ENCODE results near the gene NXPH3. TPM values are rescaled to one million over a fixed set of nuclear protein-coding genes. Genes with fewer than 3 reads are reported as not detected.

The NXPH3 gene
- total RNA-seq, 8 experiments from 2014 or later, result 0.16 to 1.3 (median 0.39) TPM

- no peak overlapping the region for H3K27ac ChIP-seq
- peaks cover 0 to 4% of the 10 kb centered on the region in 2 donors for H3K4me1 ChIP-seq (replicated peaks in 1 of 2)
- no peak overlapping the region for H3K4me3 ChIP-seq
- in situ Hi-C loops (cut with MboI; ENCODE audit: low pct_unique_long_range_greater_than_20kb in 2 of 9, low sequenced_read_pairs in 9 of 9, unreplicated experiment in 9 of 9), result loop anchor here (5.0 to 25.0 kb wide), 11 partner anchors 112 to 439 kb away; partner anchors contain the start of genes DLX3 (in 5 of the 9), PHB1 (in 3 of the 9) and TAC4 (in 1 of the 9)
- ATAC-seq (replicated peaks in 6 of 8), result no peak
- 40 to 83% (median 80%) methylated on average over 1 of the region's 6 CpGs; no CpG with 5 or more reads in 6 of the 10 experiments for WGBS, 10 experiments
Observed at GRCh38 chr17:49572806-49573420, 2.8 kb upstream of the NXPH3 start.

DNA sequence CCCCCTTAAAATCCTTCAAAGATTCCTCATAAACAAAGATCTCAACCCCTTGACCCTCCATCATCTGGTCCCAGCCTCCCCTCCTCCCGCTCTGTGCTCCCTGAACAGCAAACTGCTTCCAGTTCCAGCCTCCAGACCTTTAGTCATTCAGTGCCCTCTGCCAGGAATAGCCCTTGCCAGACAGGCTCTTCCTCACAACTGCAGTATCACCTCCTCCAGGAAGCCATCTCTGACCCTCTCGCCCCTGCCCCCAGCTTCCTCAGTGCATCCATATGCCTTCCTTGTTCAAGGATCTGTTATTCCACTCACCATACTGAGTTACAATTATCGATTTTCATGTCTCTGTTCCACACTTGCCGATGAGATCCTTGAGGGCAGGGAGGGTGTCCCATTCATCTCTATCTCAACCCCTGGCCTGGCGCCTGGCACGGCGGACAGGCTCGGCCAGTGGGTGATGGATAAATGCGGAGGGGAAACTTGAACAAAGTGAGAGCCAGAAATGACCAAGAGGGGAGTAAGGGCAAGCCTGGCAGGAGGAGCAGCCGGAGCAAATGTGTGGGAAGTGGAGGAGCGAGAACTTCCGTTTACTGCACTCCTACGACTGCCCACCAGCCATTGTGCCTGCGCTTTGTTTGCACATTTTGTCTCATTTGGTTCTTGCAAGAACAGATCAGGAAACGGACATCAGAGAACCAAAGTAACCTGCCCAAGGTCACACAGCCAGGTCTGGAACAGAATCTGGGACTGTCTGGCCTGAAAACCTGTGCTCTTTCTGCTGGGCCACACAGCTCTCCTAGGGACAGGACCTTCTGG, 2.0 kb upstream of the NXPH3 start:
- WGBS, 10 experiments, result 0 to 75% (median 56%) methylated on average over 1 to 11 of the region's 15 CpGs; no CpG with 5 or more reads in 3 of the 10 experiments
- Histone ChIP-seq H3K27ac (no peak overlapping the region), H3K4me1 (replicated peaks in 1 of 2) (peaks cover 0 to 4% of the 10 kb centered on the region in 2 donors), H3K4me3 (no peak overlapping the region)
- ATAC-seq (replicated peaks in 6 of 8), result no peak
- in situ Hi-C loops (cut with MboI; ENCODE audit: low pct_unique_long_range_greater_than_20kb in 2 of 9, low sequenced_read_pairs in 9 of 9, unreplicated experiment in 9 of 9), result loop anchor here (5.0 to 25.0 kb wide), 11 partner anchors 111 to 439 kb away; partner anchors contain the start of genes DLX3 (in 5 of the 9), PHB1 (in 3 of the 9) and TAC4 (in 1 of the 9)

GRCh38 chr17:49574323-49574781, 1.3 kb upstream of the NXPH3 start:
- in situ Hi-C loops (cut with MboI; ENCODE audit: low pct_unique_long_range_greater_than_20kb in 2 of 9, low sequenced_read_pairs in 9 of 9, unreplicated experiment in 9 of 9), result loop anchor here (5.0 to 25.0 kb wide), 11 partner anchors 110 to 438 kb away; partner anchors contain the start of genes DLX3 (in 5 of the 9), PHB1 (in 3 of the 9) and TAC4 (in 1 of the 9)
- Histone ChIP-seq H3K4me3 (no peak overlapping the region), H3K4me1 (replicated peaks in 1 of 2) (peaks cover 0 to 4% of the 10 kb centered on the region in 2 donors), H3K27ac (no peak overlapping the region)
- WGBS, 10 experiments, result 60 to 69% methylated on average over 1 to 4 of the region's 13 CpGs; no CpG with 5 or more reads in 8 of the 10 experiments
- no peak for ATAC-seq (replicated peaks in 6 of 8)

DNA sequence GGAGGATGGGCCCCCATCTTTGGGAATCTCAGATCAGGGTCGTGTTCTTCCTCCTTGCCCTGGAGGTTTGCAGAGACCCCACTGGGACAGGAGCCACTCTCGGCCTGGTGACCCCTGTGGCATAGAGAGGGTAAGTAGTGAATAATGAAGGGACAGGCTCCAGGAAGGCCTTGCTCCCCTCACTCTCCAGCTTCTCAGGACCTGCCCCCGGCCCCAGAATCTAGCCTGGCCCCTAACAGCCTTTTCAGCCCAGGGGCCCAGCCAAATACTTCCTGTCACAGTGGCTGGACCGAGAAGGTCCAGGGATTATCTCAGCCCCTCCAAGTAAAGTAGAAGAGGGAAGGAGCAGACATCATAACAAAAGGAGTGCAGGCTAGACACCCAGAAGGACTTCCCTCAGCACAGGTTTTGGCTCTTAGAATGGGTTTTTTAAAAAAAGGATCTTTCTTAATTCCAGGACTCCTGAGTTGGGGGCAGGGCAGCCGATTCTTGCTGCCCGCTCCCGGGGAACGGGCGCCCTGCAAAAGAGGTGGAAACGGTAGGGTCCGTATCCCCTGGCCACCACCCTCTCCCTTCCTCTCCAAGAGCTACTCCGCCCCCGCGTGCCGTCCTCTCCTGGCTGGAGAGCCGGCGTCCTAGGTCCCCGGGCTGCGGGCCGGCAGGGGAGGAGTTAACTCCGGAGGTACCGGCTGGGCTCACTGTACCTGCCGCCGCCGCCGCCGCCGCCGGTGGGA, 559 bp upstream of the NXPH3 start:
- in situ Hi-C loops (cut with MboI; ENCODE audit: low pct_unique_long_range_greater_than_20kb in 2 of 9, low sequenced_read_pairs in 9 of 9, unreplicated experiment in 9 of 9), result loop anchor here (5.0 to 25.0 kb wide), 11 partner anchors 110 to 437 kb away; partner anchors contain the start of genes DLX3 (in 5 of the 9), PHB1 (in 3 of the 9) and TAC4 (in 1 of the 9)

DNA sequence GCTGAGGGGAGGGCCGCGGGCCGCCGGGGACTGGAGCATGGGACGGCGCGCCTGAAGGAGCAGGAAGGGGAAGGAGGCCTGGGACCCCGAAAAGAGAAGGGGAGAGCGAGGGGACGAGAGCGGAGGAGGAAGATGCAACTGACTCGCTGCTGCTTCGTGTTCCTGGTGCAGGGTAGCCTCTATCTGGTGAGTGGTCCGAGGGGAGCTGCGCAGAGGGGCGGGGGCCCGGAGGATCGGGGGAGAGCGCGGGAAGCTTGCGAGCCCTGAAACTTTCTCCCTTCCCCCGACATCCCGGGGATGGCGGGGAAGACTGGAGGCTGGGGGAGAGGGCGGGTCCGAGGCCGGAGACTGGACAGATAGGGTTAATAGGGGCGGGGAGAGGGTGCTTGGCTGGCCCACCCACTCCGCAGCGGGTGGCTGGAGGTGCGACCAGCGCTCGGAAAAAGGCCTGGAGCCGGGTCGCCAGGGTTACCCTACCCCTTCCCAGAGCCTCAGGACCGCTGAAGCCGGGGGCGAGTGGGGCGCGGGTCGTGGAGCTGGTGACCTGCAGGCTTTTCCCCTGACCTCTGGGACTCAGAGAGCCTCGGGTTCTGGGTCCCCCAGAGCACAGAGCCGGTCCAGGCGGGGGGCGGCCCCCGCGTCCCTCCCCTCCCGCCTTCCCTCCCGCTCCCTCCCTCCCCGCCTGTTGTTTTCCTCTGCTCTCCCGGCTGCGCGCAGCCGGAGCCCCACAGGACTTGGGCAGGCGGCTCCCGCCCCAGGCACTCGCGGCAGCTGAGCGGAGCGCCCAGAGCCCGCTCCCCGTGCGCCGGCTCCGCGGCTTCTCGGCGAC, 631 bp downstream of the NXPH3 start:
- no peak overlapping the region for H3K27ac ChIP-seq
- peak; percentile 76 to 84 (median 80) for ATAC-seq (replicated peaks in 6 of 8)
- peaks cover 0 to 4% of the 10 kb centered on the region in 2 donors for H3K4me1 ChIP-seq (replicated peaks in 1 of 2)
- peak overlapping the region; percentile 34 to 48 (median 39) for H3K4me3 ChIP-seq
- 0% methylated on average over 6 of the region's 68 CpGs; no CpG with 5 or more reads in 9 of the 10 experiments for WGBS, 10 experiments
- in situ Hi-C loops (cut with MboI; ENCODE audit: low pct_unique_long_range_greater_than_20kb in 2 of 9, low sequenced_read_pairs in 9 of 9, unreplicated experiment in 9 of 9), result loop anchor here in 4 of 9 experiments (10.0 kb wide), 3 partner anchors 108 to 418 kb away; partner anchors contain the start of gene DLX3 (in 1 of the 4)

More for the DNA sequence above, 559 bp upstream of the NXPH3 start:
- WGBS, 10 experiments, result 10 to 50% (median 26%) methylated on average over 1 to 11 of the region's 29 CpGs; no CpG with 5 or more reads in 4 of the 10 experiments
- Histone ChIP-seq H3K4me3 (peak overlapping the region; percentile 34 to 48 (median 39)), H3K27ac (no peak overlapping the region), H3K4me1 (replicated peaks in 1 of 2) (peaks cover 0 to 4% of the 10 kb centered on the region in 2 donors)
- ATAC-seq (replicated peaks in 6 of 8), result no peak

- in situ Hi-C loops (cut with MboI; ENCODE audit: low pct_unique_long_range_greater_than_20kb in 2 of 9, low sequenced_read_pairs in 9 of 9, unreplicated experiment in 9 of 9), result loop anchor here in 4 of 9 experiments (10.0 kb wide), 3 partner anchors 108 to 418 kb away; partner anchors contain the start of gene DLX3 (in 1 of the 4)
- Histone ChIP-seq H3K4me1 (replicated peaks in 1 of 2) (peaks cover 0 to 4% of the 10 kb centered on the region in 2 donors), H3K4me3 (peak overlapping the region; percentile 34 to 48 (median 39)), H3K27ac (no peak overlapping the region)
- peak in 6 of 8 experiments; percentile 7 to 34 (median 14) for ATAC-seq (replicated peaks in 6 of 8)
- 15 to 90% methylated on average over 2 to 4 of the region's 22 CpGs; no CpG with 5 or more reads in 8 of the 10 experiments for WGBS, 10 experiments
Observed at GRCh38 chr17:49576917-49577649, 1.4 kb downstream of the NXPH3 start.

DNA sequence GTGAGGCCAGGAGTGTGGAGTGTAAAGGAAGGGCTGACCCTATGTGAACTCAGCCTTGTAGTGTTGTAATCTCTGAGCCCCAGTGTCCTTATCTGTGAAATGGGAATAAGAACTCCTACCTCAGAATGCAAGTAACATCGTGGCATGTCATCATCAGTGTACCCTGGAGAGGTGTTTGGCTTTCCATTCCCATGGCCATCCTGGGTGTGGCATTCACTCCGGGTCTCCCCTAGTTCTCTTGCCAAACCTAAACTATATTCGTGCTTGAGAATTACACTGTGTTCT, 1.9 kb downstream of the NXPH3 start:
- WGBS, 10 experiments, result 33 to 100% (median 68%) methylated on average over 1 to 3 of the region's 3 CpGs; no CpG with 5 or more reads in 7 of the 10 experiments
- ATAC-seq (replicated peaks in 6 of 8), result no peak
- Histone ChIP-seq H3K27ac (no peak overlapping the region), H3K4me3 (no peak overlapping the region), H3K4me1 (replicated peaks in 1 of 2) (peaks cover 0 to 4% of the 10 kb centered on the region in 2 donors)
- in situ Hi-C loops (cut with MboI; ENCODE audit: low pct_unique_long_range_greater_than_20kb in 2 of 9, low sequenced_read_pairs in 9 of 9, unreplicated experiment in 9 of 9), result loop anchor here in 4 of 9 experiments (10.0 kb wide), 3 partner anchors 107 to 417 kb away; partner anchors contain the start of gene DLX3 (in 1 of the 4)

- in situ Hi-C loops (cut with MboI; ENCODE audit: low pct_unique_long_range_greater_than_20kb in 2 of 9, low sequenced_read_pairs in 9 of 9, unreplicated experiment in 9 of 9), result loop anchor here in 4 of 9 experiments (10.0 kb wide), 3 partner anchors 107 to 417 kb away; partner anchors contain the start of gene DLX3 (in 1 of the 4)
- WGBS, 10 experiments, result 48 to 80% (median 62%) methylated on average over 1 to 3 of the region's 4 CpGs; no CpG with 5 or more reads in 6 of the 10 experiments
- Histone ChIP-seq H3K27ac (no peak overlapping the region), H3K4me1 (replicated peaks in 1 of 2) (peaks cover 0 to 4% of the 10 kb centered on the region in 2 donors), H3K4me3 (no peak overlapping the region)
- ATAC-seq (replicated peaks in 6 of 8), result no peak
Observed at GRCh38 chr17:49577963-49578362, 2.3 kb downstream of the NXPH3 start.

GRCh38 chr17:49578414-49578813, 2.7 kb downstream of the NXPH3 start:
- no peak overlapping the region for H3K27ac ChIP-seq
- 89 to 100% methylated on average over 1 to 9 of the region's 13 CpGs; no CpG with 5 or more reads in 8 of the 10 experiments for WGBS, 10 experiments
- H3K4me1 ChIP-seq (replicated peaks in 1 of 2), result peaks cover 0 to 4% of the 10 kb centered on the region in 2 donors
- no peak for ATAC-seq (replicated peaks in 6 of 8)
- H3K4me3 ChIP-seq, result no peak overlapping the region
- in situ Hi-C loops (cut with MboI; ENCODE audit: low pct_unique_long_range_greater_than_20kb in 2 of 9, low sequenced_read_pairs in 9 of 9, unreplicated experiment in 9 of 9), result loop anchor here in 4 of 9 experiments (10.0 kb wide), 3 partner anchors 106 to 416 kb away; partner anchors contain the start of gene DLX3 (in 1 of the 4)

DNA sequence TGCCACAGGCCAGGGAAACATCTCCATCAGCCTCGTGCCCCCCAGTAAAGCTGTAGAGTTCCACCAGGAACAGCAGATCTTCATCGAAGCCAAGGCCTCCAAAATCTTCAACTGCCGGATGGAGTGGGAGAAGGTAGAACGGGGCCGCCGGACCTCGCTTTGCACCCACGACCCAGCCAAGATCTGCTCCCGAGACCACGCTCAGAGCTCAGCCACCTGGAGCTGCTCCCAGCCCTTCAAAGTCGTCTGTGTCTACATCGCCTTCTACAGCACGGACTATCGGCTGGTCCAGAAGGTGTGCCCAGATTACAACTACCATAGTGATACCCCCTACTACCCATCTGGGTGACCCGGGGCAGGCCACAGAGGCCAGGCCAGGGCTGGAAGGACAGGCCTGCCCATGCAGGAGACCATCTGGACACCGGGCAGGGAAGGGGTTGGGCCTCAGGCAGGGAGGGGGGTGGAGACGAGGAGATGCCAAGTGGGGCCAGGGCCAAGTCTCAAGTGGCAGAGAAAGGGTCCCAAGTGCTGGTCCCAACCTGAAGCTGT, 3.4 kb downstream of the NXPH3 start:
- peaks cover 0 to 4% of the 10 kb centered on the region in 2 donors for H3K4me1 ChIP-seq (replicated peaks in 1 of 2)
- in situ Hi-C loops (cut with MboI; ENCODE audit: low pct_unique_long_range_greater_than_20kb in 2 of 9, low sequenced_read_pairs in 9 of 9, unreplicated experiment in 9 of 9), result loop anchor here in 4 of 9 experiments (10.0 kb wide), 3 partner anchors 106 to 416 kb away; partner anchors contain the start of gene DLX3 (in 1 of the 4)
- no peak overlapping the region for H3K27ac ChIP-seq
- ATAC-seq (replicated peaks in 6 of 8), result no peak
- 50 to 94% (median 87%) methylated on average over 1 to 3 of the region's 17 CpGs; no CpG with 5 or more reads in 7 of the 10 experiments for WGBS, 10 experiments
- no peak overlapping the region for H3K4me3 ChIP-seq

All from motor neuron (in vitro differentiated cells).